GM18868 (cell line): Measurements from ENCODE around the gene FBXL19.
A peak's percentile ranks its signal among the peaks of the same experiment; 100 is the strongest.

Experiments used
- ATAC-seq: cut with Tn5 transposase; IDR thresholded peaks from one replicate; pipeline ENCODE4 v1.9.1; 2021; ENCODE audit warnings: mild to moderate bottlenecking, moderate library complexity; ENCODE audit not compliant: unreplicated experiment

The FBXL19 gene

GRCh38 chr16:30984669-30985400 lies 61.5 kb downstream of the FBXL19 start, which contains the start of gene HSD3B7:
Gene HSD3B7 (plus strand): TSS chr16:30985207. CDS start chr16:30985659, 452 bp downstream.
- no peak for ATAC-seq

GRCh38 chr16:30985401-30986128 lies 62.2 kb downstream of the FBXL19 start:
- ATAC-seq, result no peak

GRCh38 chr16:30986129-30986991 lies 63.0 kb downstream of the FBXL19 start:
- ATAC-seq, result no peak

- no peak for ATAC-seq
Measured at GRCh38 chr16:30987581-30988190, 64.3 kb downstream of the FBXL19 start.

- ATAC-seq, result no peak
Measured at GRCh38 chr16:30989469-30990047, 66.2 kb downstream of the FBXL19 start.

GRCh38 chr16:30990105-30990504 lies 66.7 kb downstream of the FBXL19 start:
- no peak for ATAC-seq

- no peak for ATAC-seq
Measured at GRCh38 chr16:30991052-30991451, 67.7 kb downstream of the FBXL19 start.

- ATAC-seq, result no peak
Measured at GRCh38 chr16:30992276-30992780, 69.0 kb downstream of the FBXL19 start.

GRCh38 chr16:30992931-30993816 lies 69.8 kb downstream of the FBXL19 start:
- no peak for ATAC-seq

GRCh38 chr16:30995927-30996323 lies 72.6 kb downstream of the FBXL19 start:
- ATAC-seq, result no peak

- no peak for ATAC-seq
Measured at GRCh38 chr16:30996324-30996984, 73.1 kb downstream of the FBXL19 start.

GRCh38 chr16:30996985-30997724 lies 73.8 kb downstream of the FBXL19 start:
- ATAC-seq, result peak; percentile 80

- ATAC-seq, result no peak
Measured at GRCh38 chr16:30997725-30998711, 74.6 kb downstream of the FBXL19 start.
